Stimulated activated CD4-positive, alpha-beta T cell treated with anti-CD3 and anti-CD28 coated beads, Interleukin-4, amount 100 ng/mL, for 24 hours (primary cell): ENCODE results near the gene IFIT5.
"Not testable (repeated sequence)": the region's sequence is repeated elsewhere in the genome, so short reads cannot be mapped to it uniquely, and the experiment has no call there.

Experiments
- DNase-seq: peaks from one replicate; pipeline ENCODE4 v3.0.0-alpha.2; 2020

The IFIT5 gene

GRCh38 chr10:89438525-89438924 lies 24.2 kb downstream of the IFIT5 start:
- DNase-seq: no peak

DNA sequence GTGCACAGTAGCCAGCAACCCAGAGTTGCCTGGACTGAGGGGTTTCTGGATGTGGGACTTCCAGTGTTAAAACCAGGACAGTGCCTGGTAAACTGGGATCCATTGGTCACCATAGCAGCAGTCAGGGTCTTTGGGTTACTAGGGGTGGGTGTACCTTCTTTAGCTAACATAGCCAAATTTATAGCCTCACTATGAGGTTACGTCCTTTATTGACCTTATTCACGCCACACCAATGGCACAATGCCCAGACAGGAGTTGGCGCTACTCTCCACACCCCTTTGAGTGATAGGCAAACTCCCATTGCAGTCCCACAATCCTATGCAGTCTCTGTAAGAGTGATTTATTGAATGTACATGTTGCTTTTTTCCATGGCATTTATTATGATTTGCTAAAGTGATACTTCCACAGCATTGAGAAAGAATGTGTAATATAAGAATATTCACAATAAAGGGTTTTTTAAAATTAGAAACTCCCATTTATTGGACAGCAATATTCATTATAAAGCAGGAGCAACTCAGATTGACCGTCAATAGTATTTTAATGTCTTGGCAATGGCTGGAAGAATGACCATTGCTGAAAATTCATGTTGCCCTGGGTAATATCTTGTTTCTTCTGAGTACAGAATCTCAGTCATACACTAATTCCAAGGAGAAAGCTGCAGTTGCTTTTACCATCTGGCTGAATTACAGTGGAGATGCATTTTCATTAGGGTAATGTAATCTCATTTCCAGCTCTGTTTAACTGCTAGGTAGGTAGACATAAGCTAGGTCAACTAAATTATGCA lies 26.1 kb downstream of the IFIT5 start:
- no peak for DNase-seq

DNA sequence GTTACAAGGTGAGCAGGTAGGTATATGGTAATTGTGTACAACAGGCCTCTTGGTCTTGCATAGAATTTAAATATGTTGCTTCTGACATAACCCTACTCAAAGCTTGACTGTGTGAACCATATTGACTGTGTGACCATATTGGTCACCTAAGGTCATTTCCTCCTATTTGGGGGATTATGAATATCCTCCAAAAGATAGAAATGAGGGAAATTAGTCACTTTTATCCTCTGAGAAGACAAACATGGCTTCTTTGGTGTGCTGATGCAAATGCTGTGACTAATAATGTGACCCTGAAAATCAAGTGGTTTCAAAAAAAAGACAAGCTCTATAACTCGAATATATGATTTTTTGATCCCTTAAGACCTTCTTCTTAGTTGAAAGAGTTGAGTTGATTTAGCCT lies 27.9 kb downstream of the IFIT5 start:
- no peak for DNase-seq

GRCh38 chr10:89444819-89445218 lies 30.5 kb downstream of the IFIT5 start:
- DNase-seq: not testable (repeated sequence)

- DNase-seq: no peak
Measured at GRCh38 chr10:89450901-89451300, 36.5 kb downstream of the IFIT5 start.

GRCh38 chr10:89452193-89452592 lies 37.8 kb downstream of the IFIT5 start:
- no peak for DNase-seq

GRCh38 chr10:89454561-89455347 lies 40.4 kb downstream of the IFIT5 start:
- no peak for DNase-seq

- DNase-seq: no peak
Measured at GRCh38 chr10:89458291-89458690, 43.9 kb downstream of the IFIT5 start.

GRCh38 chr10:89458784-89459183 lies 44.4 kb downstream of the IFIT5 start:
- no peak for DNase-seq

DNA sequence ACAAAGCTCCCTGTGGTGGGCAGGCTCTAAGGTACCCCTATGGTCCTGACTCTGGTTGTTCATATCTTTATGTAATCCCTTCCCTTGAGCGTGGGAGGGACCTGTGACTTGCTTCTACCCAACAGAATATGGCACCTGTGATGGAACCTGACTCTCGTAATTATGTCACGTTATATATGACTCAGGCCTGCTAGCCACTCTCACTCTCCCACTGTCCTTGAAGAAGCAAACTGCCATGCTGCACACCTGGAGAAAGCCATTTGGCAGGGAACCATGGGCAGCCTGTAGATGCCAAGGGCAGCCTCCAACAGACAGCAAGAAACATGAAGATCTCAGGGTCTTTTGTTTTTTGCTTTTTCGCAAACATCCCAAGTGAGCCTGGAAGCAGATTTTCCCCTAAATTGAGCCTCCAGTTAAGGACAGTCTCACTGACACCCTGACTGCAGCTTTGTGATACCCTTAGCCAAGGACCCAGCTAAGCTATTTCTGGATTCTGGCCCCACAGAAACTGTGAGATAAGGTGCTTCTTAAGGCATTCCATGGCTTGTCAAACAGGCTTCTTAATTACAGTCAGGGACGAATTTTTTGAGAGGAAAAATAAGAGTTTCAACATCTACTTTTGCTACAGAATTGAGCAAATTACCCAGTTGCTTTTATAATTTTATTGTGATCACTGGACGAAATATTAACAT lies 49.6 kb downstream of the IFIT5 start:
- no peak for DNase-seq

DNA sequence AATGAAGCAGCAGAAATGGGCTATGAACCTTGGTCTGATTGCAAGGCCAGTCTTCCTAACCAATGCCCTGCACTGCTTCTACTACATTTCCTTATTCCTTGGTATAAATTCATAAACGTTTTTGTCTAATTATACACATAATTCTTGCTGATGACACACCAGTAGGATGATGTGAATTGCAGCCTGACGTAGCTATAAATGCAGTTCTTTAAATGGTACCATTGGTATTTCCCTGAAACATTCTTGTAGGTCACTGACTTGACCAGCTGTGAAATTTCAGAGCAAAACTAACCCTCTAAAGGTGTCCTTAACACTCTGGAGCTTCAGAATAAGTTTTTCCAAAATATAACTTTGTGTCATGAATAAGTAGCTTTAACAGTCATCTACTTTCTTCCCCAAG lies 50.8 kb downstream of the IFIT5 start:
- no peak for DNase-seq

- DNase-seq: no peak
Measured at GRCh38 chr10:89466599-89467035, 52.2 kb downstream of the IFIT5 start.

DNA sequence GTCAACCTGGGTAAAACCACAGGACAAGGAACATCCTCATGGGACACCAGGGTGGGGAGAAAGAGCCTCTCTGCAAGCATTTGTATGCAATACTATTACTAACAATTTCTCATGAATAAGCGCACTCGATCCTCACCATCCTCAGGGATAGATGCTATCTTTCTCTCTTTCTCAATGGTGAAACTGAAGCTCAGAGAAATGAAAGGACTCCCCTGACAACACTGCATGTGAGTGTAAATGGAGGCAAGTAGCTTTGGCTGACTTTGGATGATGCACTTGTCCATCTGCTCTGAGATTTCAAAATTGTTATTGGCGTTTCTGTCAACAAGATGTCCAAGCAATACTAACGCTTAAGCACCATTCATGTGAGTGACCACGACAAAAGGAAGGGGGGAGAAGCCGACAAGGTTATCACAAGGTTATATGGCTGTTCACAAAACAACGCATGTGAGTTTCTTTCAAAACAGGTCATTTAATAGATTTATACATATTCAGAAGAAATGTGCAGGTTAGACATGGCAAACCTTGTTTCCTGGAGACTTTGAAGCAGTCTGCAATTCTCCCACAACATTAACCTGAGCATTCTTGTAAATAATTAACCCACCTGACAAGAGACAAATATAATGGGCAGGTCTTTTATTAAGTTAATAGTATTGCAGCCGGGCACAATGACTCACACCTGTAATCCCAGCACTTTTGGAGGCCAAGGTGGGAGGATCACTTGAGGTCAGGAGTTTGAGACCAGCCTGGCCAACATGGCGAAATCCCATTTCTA lies 54.0 kb downstream of the IFIT5 start:
- no peak for DNase-seq

- DNase-seq: no peak
Measured at GRCh38 chr10:89469517-89469916, 55.1 kb downstream of the IFIT5 start.
